Esophagus muscularis mucosa (tissue), 3 donors: Measurements from ENCODE around the gene TANC1.

Experiments used
- CTCF ChIP-seq, 3 experiments: fragments of 200-600 bp in 2 of 3; fragments of 450-650 bp in 1 of 3; sonication (generic) in 2 of 3; IDR thresholded peaks; one replicate each; pipeline ENCODE4 v1.5.1; 2017 to 2019; ENCODE audit warnings: antibody characterized with exemption in 3 of 3, mild to moderate bottlenecking in 2 of 3, moderate library complexity in 1 of 3
- POLR2A ChIP-seq: fragments of 450-650 bp; IDR thresholded peaks from one replicate; pipeline ENCODE4 v1.6.1; 2017; ENCODE audit warnings: antibody characterized with exemption, moderate library complexity, mild to moderate bottlenecking, low read depth
- POLR2AphosphoS5 ChIP-seq, 2 donors: sonication (generic); formaldehyde crosslinking; IDR thresholded peaks; one replicate each; pipeline ENCODE4 v1.6.1; 2017; ENCODE audit warnings: antibody characterized with exemption in 2 of 2

- TF ChIP-seq POLR2A (no peak), CTCF (IDR thresholded peaks at IDR 0.05) (no peak), POLR2AphosphoS5 (IDR thresholded peaks at IDR 0.05) (no peak)
Observed at GRCh38 chr2:159201360-159202063, 233.1 kb downstream of the TANC1 start.
